GM19351 (cell line): ENCODE results near the gene DUOXA1.
A peak's percentile ranks its signal among the peaks of the same experiment; 100 is the strongest.

Source experiments
- ATAC-seq: cut with Tn5 transposase; IDR thresholded peaks from one replicate; pipeline ENCODE4 v1.9.1; 2021; ENCODE audit warnings: mild to moderate bottlenecking, moderate library complexity; ENCODE audit not compliant: unreplicated experiment

The DUOXA1 gene, protein sequence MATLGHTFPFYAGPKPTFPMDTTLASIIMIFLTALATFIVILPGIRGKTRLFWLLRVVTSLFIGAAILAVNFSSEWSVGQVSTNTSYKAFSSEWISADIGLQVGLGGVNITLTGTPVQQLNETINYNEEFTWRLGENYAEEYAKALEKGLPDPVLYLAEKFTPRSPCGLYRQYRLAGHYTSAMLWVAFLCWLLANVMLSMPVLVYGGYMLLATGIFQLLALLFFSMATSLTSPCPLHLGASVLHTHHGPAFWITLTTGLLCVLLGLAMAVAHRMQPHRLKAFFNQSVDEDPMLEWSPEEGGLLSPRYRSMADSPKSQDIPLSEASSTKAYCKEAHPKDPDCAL

DNA sequence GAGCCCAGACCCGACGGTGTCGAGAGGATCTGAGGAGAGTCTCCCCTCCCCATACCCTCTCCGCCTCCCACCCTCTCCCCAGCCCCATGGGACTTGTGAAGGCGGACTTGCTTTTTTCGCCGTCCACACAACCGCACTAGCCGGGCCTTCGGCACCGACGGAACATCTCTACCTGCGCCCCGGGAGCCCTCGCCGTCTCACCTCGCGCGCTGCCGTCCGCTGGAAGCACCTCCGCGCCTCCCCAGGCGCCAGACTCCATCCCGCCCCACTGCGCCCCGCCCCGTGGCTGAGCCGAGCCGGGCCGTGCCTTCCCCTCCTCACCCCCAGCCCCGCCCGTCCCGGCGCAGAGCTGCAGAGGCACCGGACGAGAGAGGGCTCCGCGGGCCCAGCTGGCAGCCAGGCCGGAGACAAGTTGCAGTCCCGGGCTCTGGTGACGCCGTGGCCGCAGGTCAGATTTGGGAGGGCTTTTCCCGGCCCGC is at the start of gene DUOXA1, which contains the start of gene DUOX1:
Gene DUOXA1 (minus strand): TSS at position 229 of the 479 bp plus-strand sequence. CDS start 6,865 bp downstream, outside the sequence.
Gene DUOX1 (plus strand): TSS at position 344 of the 479 bp plus-strand sequence. CDS start 1,973 bp downstream, outside the sequence.
- ATAC-seq: no peak

DNA sequence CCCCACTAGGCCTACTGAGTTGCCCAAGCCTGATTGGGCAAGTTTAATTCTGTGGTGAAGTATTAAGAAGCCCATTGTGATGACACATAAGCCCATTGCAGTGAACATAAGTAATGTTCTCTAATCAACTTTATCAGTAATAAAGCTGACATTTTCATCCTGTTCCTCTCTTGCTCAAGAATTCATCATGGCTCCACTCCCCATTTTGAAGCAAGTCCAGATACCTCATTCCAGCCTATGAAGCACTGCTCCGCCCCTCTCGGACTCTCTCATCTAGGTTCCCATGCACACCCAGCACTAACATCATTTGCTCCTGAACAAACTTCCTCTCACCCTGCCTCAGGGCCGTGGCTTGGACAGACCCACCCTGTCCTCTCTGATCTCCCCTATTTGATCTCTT is 47.6 kb upstream of the DUOXA1 start:
- ATAC-seq: no peak

DNA sequence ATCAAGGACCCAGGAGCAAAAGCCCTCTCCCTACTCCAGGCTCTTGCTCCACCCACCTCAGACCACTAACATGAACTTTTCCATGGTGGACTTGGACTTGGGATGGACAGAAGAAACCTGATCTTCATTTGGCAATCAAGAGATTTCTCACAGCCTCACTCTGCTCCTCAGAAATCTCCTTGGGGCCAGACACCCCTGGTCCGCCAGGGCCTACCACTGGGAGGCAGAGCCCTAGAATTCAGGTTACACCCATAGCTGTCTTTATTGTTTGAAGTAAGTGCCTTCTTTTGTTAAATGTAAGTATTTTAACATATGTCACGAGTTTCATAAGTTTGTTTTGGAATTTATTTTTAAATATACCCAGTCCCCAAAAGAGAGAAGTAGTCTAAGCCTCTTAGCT is 44.9 kb upstream of the DUOXA1 start:
- no peak for ATAC-seq

DNA sequence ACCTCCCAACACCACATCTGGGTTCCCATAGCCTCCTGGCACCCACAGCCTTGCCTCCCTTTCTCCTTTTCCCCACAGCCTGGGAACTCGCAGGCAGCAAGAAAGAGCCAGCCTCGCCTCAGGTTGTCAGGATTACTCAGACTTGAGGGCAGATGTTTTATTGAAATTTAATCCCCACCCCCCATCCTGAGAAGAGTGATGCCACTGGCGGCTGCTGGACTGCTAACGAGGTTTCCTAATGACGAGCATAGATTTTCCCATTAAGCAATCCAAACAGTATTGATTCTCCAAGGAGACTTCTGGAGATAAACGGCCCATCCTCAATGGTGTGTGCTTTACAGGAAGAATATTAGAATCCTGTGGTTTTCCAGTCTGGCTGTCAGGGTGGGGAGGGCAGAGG is 44.4 kb upstream of the DUOXA1 start:
- ATAC-seq: no peak

DNA sequence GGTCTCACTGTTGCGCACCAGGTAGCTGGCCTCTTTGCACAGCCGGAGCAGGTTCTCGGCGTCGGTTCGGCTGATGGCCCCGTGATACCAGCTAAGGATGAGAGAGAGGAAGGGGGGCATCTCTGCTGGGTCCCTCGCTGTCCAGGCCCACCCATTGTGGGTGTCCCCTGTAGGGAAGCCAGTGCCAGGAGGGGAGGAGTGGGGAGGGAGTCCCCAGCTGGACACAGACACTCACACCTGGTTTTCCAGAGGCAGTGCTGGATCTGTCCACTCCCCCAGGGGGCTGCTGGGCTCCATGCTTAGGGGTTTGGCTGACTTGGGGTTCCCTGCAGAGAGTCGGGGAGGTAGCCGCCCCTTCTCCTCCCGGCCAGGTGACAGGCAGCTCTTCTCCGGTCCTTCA is 42.2 kb upstream of the DUOXA1 start:
- no peak for ATAC-seq

DNA sequence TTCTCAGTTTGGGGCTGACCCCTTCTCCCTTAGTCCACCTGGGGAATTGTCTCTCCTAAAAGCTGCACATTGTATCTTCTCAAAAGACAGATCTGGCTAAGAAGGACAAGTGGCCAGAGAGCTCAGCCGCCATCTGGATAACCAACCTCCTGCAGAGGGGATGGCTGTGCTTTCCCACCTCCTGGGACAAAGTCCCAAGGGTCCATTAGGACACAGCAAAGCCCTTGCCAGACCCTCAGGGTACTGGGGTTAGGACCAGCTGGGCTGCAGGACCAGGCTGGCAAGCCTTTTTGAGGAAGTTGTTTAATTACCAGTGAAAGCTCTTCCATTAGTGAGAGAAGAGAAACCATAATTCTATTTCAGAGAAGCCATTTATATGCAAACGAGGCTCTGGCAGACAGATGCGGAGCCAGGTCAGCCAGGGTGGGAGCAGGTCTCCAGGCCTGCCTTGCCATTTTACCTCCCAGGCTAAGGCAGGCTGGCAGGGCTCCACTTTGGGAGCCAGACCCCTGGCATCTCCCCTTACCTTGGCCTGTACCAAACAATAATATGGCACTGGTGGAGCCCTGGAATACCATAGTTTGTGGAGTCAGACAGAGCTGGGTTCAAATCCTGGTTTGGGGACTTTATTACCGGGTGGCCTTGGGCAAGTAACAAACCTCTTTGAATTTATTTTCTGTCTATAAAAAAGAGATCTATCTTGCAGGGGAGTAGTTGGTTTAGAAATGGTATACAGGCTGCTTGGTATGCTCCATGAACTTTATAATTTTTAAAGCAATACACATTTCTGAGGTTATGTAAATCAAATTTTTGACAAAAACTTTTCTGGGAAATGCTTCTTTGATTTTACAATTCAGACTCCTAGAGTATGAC is 40.2 kb upstream of the DUOXA1 start:
- ATAC-seq: no peak

DNA sequence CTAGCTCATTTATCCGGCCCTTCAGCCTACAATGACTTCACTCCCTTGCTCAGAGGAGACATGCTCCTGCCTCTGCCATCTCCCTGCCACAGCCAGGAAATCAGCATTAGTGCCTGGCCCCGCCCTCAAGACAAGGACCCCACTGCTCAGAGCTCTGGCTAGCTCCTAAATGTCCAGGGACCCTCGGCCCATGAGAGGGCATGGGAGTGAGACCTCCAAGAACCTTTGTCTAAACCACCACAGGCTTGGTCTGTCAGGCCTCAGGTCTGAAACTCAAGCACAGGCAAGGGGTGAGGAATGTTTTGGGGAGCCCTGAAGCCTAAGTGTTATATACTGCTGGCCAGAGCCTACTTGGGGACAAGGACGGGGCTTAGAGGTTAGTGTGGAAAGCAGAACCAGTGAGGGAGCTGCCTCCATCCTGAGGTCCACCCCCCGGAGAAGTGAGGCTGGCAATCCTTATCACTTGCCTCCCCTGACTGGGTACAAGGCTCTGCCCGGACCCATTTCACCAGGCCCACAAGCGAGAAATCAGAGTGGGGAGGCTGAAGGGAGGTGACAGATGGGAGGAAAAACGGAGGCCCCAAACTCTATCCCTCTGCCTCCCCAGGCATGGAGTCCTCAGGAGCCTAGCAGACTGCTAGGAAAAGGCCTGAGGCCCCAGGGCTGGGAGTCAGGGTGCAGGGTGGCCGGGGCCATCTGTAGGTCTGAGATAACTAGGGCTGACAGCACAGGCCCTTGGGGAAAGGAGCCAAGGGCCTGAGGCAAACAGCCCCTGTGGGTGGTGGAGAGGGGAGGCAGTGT is 39.3 kb upstream of the DUOXA1 start:
- no peak for ATAC-seq

DNA sequence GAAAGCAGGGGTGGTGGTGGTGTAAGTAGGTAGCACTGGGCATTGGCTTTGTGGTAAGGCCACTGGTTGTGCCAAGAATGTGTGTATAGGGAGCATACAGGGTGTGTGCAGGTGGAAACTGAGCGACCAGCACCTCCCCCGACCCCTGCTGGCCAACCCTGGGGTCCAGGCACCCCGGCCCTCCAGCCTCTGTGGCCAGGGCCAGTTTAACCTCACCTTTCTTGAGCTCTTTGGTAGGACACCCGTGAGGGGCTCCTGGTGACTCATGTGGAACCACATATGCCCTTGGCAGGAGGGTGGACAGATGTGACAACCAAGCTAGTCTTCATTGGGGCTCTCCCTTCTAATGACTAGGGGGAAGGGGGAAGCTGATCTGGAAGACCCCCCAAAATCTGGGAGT is 38.6 kb upstream of the DUOXA1 start:
- ATAC-seq: no peak

DNA sequence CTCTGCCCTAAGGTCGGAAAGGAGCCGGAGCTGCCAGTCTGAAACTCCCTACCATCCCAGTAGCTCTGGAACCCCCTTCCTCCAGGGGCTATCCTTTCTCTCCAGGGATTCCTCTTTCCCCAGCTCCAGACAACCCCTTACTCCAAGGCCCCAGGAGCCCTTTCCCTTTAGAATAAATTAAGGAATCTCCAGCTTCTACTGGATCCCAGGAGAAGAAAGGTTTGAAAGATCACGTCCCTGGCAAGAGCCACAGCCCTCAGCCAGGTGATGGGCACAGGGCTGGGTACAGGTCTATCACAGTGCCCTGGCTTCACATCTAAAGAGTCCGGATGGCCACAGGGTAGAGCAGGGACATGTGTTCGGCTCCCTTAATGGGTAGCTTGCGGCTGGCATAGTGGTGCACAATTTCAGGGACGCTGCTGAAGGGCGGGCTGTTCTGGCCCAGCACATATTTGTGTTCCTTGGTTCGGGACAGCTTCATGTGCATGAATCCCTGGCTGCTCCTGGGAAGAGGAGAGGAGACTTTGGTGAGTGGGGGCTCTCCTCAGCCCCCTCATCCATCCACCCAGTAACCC is 38.0 kb upstream of the DUOXA1 start:
- no peak for ATAC-seq

DNA sequence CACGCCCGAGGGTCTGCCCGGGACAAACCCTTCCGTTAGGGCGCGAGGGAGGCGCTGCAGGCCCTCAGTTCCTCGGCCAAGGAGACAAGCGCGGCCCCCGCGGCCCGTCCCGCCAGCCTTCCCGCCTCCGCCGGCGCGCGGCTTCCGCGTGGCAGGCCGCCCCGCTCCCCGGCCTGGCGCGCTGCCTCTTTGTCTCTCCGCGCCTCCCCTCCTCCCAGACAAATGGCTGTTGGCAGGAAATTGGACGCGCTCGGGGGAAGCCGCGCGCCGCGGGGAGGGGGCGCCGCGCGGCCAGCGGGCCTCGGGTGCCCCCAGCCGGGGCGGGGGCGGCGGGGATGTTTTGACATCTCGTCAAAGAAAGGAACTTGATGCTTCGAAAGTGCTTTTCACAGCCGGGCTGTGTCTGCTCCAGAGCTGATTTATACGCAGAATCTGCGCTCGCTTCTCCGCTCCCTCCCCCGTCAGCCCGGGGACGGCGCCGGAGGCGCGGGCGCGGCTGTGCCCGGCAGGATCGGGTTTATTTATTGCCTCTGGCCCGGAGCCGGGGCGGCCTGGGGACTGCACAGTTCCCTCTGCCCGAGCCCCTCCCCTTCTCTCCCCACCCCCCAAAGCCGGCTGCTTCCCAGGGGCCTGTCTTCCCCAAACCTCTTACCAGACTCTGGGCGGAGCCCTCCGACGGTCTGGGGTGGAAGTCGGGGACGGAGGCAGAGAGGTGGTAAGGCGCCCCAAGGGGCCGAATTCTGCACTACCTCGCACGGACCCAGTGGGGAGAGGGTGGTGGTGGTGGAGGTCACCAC is 37.4 kb upstream of the DUOXA1 start:
- peak; percentile 93 for ATAC-seq

DNA sequence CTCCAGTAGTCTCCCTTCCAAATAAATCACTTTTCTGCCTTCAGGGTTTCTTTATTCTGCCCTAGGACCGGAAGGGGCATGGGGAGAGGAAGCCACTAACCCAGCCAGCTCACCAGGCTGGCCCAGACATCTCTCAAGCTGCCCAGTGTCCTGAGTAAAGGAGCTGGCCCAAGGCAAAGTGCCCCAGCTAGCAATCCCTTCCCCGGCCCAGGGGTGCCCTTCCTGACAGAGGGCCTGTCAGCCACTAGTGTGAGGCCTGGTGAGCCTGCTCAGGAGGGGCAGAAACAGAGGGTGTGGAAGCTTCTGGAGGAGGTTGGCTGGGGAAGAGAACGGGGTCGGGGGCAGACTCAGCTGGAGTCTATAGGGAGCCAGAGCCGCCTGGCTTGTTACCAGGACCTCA is 35.9 kb upstream of the DUOXA1 start:
- no peak for ATAC-seq

DNA sequence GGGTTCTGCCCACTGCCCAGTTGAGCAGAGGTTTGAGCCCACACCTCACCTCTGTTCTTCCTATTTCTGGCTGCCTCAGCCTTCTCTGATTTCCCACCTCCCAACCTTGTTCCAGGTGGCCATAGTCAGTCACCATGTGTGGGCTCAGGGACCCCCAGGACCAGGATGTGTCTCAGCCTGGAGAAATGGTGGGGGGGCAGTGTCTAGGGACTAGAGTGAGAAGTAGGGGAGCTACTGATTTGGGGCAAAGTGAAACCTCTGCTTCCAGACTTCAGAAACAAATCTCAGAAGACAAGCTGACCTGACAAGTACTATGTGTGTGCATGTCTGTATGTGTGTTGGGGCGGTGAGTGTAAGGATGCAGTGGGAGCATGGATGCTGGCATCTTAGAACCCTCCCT is 35.2 kb upstream of the DUOXA1 start:
- ATAC-seq: no peak

DNA sequence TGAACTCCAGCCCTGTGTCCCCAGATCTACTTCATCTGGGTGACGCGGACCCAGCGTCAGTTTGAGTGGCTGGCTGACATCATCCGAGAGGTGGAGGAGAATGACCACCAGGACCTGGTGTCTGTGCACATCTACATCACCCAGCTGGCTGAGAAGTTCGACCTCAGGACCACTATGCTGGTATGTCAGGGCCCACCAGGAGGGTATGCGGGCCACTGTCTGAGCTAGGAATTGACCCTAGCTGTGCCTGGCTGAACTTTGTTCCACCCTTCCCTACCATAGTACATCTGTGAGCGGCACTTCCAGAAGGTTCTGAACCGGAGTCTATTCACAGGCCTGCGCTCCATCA is 33.8 kb upstream of the DUOXA1 start:
- no peak for ATAC-seq

DNA sequence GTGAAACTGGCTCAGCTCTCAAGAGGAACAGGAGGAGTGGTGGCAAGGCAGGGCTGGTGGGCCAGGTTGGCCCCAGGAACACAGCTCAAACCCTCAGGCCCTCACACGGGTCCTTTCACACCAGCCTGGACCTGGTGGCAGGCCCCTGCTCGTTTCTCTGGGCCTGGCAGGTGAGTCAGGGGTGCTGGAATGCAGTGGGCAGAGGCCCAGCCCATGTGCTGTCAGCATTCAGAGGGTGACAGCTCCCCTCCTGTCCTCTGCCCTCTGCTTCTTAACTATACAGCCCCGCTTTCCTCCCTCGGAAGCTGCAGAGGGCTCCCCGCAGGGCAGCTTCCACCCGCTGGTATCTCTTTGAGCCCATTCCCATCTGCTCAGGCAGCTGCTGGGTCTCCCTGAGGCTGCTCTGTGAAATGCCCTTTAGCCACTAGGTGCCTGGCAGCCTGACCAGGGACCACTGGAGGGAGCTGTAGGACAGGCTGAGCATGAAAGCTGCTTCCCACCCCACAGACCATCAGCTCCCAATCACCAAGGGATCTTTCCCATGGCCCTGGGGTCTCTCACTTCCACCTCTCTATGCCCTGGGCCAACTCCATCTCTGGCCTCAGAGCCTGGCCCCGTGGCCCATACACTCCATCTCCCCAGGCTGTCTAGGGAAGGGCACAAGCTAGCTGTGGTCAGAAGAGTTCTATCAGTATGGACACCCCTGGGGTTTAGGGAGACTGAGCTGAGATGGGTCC is 33.3 kb upstream of the DUOXA1 start:
- ATAC-seq: no peak

DNA sequence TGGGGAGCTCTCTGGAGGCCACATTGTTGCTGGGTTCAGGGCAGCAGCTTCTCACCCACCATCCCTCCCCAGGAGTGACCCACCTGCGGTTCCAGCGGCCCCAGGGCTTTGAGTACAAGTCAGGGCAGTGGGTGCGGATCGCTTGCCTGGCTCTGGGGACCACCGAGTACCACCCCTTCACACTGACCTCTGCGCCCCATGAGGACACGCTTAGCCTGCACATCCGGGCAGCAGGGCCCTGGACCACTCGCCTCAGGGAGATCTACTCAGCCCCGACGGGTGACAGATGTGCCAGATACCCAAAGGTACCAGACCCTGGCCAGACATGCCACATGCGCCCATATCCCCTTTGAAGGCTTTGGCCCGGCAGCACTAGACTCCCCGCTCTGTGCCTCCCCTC is 32.0 kb upstream of the DUOXA1 start:
- ATAC-seq: no peak

DNA sequence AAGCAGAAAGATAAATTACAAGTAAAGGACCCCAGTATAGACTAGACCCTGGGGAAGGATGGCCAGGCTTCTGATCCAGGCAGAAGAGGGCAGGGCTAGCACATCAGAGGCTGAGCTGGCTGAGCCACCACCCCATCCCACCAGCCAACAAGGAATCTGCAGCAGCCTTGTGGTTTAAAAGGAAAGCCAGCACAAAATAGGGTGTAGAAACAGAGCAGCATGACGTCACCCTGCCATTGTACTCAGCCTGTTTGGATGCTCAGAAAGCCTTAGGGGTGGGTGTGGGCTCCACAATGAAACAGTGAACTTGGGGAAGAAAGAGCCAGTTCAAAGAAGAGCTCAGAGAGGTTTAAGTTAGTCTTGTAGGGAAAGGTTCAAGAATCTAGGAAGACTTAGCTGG is 28.3 kb upstream of the DUOXA1 start:
- no peak for ATAC-seq

DNA sequence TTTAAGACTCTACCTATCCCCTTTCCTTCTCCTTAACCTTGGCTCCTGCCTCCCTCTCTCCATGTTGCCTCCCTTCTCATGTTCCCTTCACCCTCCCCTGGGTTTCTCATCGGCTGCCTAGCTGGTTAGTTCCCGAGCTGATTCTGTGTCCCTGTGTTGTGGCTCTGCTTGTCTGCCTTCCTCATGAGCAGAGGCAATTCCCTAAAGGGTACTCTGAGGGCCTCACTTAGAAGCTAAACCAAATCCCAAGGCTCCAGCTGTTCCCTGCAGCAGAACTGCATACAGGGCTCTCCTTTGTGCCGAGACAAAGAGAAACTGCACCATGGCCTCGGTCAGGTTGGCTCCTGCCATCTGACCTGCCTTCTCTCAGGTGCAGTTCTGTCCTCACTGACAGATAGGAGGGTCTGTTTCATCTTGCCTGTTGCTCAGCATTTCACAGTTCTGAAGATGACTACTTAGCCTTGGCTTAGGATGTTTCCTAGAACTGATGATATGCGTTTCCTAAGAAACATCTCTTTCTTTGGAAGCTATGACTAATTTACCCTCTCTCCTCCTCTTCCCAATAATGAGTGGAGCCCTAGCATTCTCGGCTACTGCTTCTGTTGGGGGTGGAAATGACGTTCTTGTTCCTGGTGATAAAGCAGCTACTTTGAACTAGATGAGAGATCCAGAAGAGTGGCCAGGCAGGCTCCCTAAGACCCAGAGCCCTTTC is 27.2 kb upstream of the DUOXA1 start:
- ATAC-seq: no peak

DNA sequence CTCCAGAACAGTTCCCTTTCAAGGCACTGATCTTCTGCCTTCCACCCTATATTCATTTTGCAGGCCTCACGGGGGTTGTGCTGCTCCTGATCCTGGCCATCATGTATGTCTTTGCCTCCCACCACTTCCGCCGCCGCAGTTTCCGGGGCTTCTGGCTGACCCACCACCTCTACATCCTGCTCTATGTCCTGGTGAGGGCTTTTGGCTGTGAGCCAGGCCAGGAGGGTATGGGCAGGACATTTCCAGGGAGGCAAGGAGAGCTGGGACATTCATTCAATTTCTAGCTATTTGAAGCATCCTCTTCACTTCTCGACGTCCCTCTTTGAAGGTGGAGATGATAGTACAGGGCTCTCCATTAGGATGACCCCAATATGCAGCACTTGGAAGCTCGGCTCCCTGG is 26.1 kb upstream of the DUOXA1 start:
- ATAC-seq: no peak
